Dermis blood vessel endothelial cell (primary cell): ENCODE measurements around the gene PTPRD. TPM values are rescaled to one million over a fixed set of nuclear protein-coding genes. Genes with fewer than 3 reads are reported as not detected.

Experiments used
- DNase-seq: peaks from one replicate; pipeline ENCODE4 v3.0.0; 2010
- total RNA-seq: library from RNA; depleted of rRNA; stranded (reverse); fragments of >200 nt; gene quantifications from 2 replicates; pipeline ENCODE4 v1.2.3, GENCODE V29; 2014

The PTPRD gene
- total RNA-seq, 1 donor from 2014 or later: 3.2 TPM

GRCh38 chr9:8450810-8451545 lies 2161.8 kb downstream of the PTPRD start:
- DNase-seq: no peak

- no peak for DNase-seq
Observed at GRCh38 chr9:8448226-8448625, 2164.6 kb downstream of the PTPRD start.

- no peak for DNase-seq
Observed at GRCh38 chr9:8447601-8448000, 2165.2 kb downstream of the PTPRD start.

DNA sequence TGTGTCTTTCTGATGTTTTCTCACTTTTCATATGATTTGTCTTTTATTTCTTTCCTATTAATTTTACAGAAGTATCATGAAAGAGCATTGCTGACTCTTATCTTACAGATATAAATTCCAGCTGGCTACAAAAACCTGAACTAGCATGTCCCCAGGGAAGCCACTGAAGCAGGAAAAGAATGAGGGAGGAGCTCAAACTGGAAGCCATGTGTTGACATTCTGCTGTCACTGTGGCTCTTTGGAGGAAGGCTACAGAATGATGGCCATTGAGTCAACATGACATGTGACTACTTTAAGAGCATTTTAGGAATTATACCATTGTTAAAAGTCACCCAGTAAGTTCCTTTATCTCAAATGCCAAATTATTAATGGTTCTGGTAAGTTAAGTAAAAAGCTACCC lies 2174.9 kb downstream of the PTPRD start:
- no peak for DNase-seq

DNA sequence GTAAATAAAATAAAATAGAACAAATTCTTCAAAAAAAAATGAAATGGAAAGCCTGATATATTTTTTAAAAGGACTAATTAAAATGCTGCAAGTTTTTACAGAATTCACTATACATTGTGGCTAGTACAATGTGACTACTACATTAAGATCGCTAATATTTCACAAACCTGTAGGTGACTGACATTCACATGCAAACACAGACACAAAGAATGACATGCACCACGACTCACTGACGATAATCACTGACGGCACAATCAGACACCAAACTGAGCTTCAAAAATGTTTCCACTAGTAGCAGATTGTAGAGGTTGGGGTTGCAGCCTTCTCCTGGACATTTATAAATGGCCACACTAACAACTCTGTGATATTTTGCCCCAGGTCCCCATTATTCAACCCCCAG lies 2175.5 kb downstream of the PTPRD start:
- no peak for DNase-seq

- DNase-seq: no peak
Observed at GRCh38 chr9:8436786-8437185, 2176.0 kb downstream of the PTPRD start.

- DNase-seq: no peak
Observed at GRCh38 chr9:8434621-8435020, 2178.2 kb downstream of the PTPRD start.

GRCh38 chr9:8432224-8432623 lies 2180.6 kb downstream of the PTPRD start:
- DNase-seq: peak; percentile 40

DNA sequence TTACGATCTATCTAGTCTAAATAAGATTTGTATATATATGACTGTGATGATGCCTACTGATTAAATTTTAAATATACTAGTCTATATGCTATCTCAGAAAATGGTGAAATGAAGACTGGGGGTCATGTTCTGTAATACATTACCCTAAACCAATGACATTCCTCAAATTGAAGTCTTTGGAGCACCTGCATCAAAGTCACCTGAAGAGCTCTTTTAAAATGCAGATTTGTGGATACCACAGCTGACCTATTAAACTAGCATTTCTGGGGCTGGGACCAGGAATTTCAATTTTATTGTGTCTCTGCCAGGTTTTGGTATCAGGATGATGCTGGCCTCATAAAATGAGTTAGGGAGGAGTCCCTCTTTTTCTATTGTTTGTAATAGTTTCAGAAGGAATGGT lies 2181.3 kb downstream of the PTPRD start:
- no peak for DNase-seq

DNA sequence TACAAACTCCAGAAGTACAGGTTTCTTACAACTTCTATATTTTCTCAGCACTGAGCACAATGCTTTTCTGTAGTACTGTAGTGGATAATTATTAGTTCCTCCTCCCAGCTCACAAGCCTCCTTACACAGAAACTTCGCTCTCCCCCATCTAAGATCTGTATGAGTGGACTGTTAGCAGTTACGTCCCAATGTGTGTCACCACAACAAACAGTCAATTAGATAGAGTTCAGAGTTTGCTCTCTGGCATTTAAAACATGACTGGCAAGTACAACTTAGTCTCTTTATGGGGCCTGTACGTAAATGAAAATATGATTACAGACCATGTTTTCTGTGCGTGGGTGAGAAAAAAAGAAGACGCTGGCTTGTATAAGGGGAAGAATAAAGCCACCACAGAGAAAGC lies 2181.9 kb downstream of the PTPRD start:
- no peak for DNase-seq

- no peak for DNase-seq
Observed at GRCh38 chr9:8429768-8430167, 2183.0 kb downstream of the PTPRD start.

- no peak for DNase-seq
Observed at GRCh38 chr9:8429157-8429556, 2183.6 kb downstream of the PTPRD start.

GRCh38 chr9:8428389-8428788 lies 2184.4 kb downstream of the PTPRD start:
- DNase-seq: no peak

DNA sequence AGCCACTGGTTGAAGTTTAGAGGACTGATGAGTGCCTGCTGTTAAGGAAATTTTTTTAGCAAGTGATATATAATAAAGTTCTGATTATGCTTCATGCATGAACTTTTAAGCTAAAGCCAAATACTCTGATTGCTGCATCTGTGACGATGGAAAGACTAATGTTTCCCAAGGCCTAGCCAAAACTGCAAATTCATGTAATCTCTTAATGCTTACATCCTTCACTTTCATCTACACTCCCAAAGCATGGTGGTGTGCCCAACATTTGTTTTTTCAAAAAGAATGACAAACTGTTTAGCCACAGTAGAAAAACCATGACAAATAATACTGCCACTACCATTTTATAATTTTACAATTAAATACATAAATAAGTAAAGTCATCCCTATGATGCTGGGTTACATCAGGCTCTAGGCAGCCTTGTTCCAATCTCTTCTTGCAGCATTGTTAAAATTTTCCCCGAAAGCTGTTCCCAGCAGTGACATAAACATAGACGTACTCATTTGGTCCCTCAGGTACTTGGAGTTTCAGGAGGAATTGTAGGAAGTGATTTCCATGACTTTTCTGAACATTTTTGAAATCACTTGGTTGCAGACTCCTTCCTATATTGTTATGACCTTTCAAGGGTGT lies 2187.9 kb downstream of the PTPRD start:
- DNase-seq: no peak

DNA sequence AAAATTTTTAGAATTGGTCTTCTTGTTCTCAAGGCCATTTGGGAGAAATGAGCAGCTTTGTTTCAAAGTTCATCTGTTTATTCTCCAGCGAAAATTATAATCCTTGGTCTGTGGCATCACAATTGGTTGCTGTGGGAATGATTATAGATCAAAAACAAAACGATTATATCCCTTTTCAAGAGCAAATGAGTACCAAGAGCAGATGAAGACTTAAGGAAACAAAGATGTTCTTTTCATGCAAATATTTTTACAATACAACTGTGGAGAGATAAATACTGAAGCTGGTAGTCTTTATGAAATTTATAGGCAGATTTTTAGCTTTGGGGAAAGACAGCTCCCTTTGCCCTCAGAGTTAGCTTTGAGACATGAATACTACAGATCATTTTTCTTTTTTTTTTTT lies 2192.4 kb downstream of the PTPRD start:
- no peak for DNase-seq

- no peak for DNase-seq
Observed at GRCh38 chr9:8419596-8420275, 2193.1 kb downstream of the PTPRD start.

DNA sequence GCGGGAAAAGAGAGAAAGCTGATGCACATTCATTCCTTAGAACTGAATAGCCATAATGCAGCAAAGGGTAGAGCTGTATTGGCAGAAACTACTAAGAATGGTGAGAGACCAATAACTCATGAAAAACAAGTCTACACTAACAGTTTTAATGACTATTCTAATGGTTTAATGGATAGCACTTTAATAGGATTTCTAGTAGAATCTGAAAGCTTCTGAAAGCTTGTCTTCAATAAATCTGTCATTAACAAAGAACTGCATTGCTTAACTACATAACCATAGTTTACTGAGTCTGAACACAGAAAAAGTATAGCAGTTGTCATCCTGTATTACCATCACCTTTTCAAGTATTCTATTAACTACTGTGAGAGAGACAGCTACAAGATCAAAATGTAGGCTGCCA lies 2195.5 kb downstream of the PTPRD start:
- DNase-seq: no peak

GRCh38 chr9:8412327-8412726 lies 2200.5 kb downstream of the PTPRD start:
- DNase-seq: no peak

DNA sequence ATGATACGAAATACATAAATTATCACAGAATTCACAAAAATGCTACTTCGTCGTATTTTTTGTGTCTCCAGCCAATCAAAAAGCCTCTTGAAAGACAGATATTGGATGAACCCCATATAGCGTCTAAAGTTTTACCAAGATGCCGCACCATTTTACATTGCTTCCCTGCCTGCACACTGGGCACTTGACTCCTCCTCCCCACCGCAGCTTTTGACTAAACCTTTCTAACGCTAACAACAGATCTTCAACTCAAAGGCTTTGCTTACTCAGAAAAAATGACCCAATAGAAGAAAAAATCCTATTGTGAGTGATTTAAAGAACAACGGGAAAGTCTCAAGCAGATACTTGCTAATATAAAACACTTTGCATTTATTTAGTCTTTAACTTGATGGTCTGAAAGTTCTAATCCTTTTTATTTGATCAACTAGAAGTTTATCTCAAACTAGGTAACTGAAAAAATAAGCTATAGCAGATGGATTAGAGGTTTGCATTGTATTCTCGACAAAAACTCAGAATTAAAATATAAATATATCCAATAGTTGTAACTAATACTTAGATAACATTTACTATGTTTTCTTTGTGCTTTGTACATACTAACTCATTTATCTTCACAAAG lies 2204.1 kb downstream of the PTPRD start:
- DNase-seq: no peak

- peak; percentile 24 for DNase-seq
Observed at GRCh38 chr9:8401961-8402705, 2210.7 kb downstream of the PTPRD start.

GRCh38 chr9:8400378-8400777 lies 2212.4 kb downstream of the PTPRD start:
- peak; percentile 40 for DNase-seq

- DNase-seq: no peak
Observed at GRCh38 chr9:8395022-8395421, 2217.8 kb downstream of the PTPRD start.

GRCh38 chr9:8394341-8394740 lies 2218.5 kb downstream of the PTPRD start:
- DNase-seq: no peak
